22Rv1 (cell line): ENCODE data around the gene SIAE.

Source experiments
- CTCF ChIP-seq: fragments of 450-650 bp; IDR thresholded peaks from 2 replicates; pipeline ENCODE4 v1.5.1; 2017; ENCODE audit warnings: mild to moderate bottlenecking
- ZFX ChIP-seq: fragments of 450-650 bp; IDR thresholded peaks from 2 replicates; pipeline ENCODE4 v1.6.1; 2017; ENCODE audit warnings: antibody characterized with exemption, borderline replicate concordance

GRCh38 chr11:124681421-124681820 is 7.9 kb upstream of the SIAE start:
- no peak for TF ChIP-seq CTCF
- no peak for TF ChIP-seq ZFX
